ENCODE measurements around the gene TLE3.

The TLE3 gene

DNA sequence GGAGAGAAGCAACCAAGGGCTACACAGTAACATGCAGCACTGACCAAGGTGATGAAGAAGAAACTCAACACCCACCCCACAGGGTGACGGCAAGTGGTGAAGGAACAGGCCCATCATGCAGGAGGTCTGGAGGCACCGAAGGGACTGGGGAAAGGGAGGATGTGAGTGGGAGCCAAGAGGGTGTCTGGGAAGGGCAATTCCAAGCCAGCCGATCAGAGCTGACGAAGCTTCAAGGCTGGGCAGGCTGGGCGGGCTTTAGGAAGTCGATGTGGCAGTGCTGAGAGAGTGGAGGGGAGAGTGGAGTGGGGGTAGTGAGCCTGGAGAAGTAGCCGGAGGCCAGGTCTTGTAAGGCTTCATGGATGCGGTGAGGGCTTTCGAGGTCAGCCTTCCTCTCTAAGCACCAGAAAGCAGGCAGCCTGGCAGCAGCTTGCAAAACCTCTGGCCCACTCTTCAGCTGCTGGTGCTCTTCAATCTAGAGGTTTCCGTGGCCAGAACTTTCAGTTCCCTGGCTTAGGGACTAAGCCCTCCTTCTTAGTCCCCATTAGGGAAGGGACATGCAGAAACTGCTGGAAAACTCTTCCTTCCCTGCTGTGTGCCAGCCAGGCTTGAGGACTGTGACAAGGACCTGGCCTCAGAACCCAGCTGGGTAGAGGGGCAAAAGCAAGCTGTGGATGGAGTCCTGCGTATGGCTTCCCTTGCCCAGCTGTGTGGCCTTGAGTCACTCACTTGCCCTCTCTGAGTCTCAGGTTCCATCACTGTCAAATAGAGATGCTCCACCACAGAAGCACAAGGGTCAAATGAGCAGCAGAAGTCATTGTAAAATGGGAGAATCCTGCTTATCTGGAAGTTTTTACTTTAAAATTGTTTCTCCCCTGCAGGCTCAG lies 72.1 kb downstream of the TLE3 start:
- no peak overlapping the region for H3K4me3 ChIP-seq (ENCODE audit: low read depth in 1 of 2, low read length in 2 of 2)
- H3K27ac ChIP-seq (ENCODE audit: low read length): no peak overlapping the region
- TF ChIP-seq EZH2 (IDR thresholded peaks at IDR 0.05; ENCODE audit: borderline replicate concordance, low read depth, low read length, severe bottlenecking): no peak
- TF ChIP-seq CTCF (IDR thresholded peaks at IDR 0.05; ENCODE audit: borderline replicate concordance, extremely low read depth, low read length, poor library complexity, severe bottlenecking): no peak
- no peaks in the 10 kb centered on the region; the same call in 1 of the 2 replicates for H4K20me1 ChIP-seq (ENCODE audit: insufficient read depth, low read length)
- no peak for ATAC-seq (ENCODE audit: insufficient read depth, low read depth)
- H3K4me1 ChIP-seq (ENCODE audit: insufficient read depth, low read length): no peaks in the 10 kb centered on the region
- no peaks in the 10 kb centered on the region for H3K36me3 ChIP-seq (ENCODE audit: insufficient read depth, low read length)
- no peaks in the 10 kb centered on the region for H3K27me3 ChIP-seq (ENCODE audit: insufficient read depth, low read length, poor library complexity)
- DNase-seq: no peak
- H3K79me2 ChIP-seq (ENCODE audit: insufficient read depth, low read length): no peaks in the 10 kb centered on the region
- peaks cover 4% of the 10 kb centered on the region for H3K9me3 ChIP-seq (ENCODE audit: insufficient read depth, low read length, severe bottlenecking)
- H3K4me2 ChIP-seq (ENCODE audit: insufficient read depth, low read length): no peak overlapping the region
- H2AFZ ChIP-seq (ENCODE audit: low read depth, low read length): no peak overlapping the region
- H3K9ac ChIP-seq (ENCODE audit: low read depth, low read length): no peak overlapping the region

- no peak overlapping the region for H3K9ac ChIP-seq (ENCODE audit: low read depth, low read length)
Observed at GRCh38 chr15:70024521-70024920, 73.2 kb downstream of the TLE3 start.

DNA sequence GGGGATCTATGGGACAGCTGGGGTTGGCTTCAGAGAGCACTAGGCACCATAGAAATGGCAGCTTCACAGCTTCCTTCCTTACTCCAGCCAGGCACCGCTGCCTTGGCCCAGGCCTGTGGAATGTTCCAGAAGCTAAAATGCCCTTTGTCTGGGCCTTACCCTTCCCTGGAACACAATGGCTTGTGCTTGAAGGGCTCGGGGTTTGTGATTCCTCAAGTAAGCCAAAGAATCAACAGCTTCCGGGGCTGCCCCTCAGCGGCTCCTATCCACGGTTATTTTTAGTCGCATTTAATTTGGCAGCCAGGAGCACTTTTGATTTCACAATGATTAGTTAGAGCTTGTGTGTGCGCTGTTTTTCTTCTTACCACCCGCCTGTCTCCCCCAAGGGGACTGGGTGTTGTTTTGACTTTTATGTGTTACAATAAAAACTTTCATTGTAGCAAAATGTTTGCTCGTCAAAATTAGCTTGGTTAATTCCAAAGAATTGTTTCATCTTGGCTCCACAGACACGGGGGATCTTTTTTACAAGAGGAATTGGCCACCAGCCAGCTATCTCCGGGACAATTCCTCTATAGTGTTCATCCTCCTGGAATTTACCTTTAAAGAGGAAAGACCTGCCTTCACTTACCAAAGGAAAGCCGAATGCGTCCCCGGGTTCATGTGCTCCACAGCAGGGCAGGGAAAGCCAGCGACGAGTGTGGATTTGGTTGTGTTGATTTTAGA lies 73.8 kb downstream of the TLE3 start:
- H4K20me1 ChIP-seq (ENCODE audit: insufficient read depth, low read length): no peaks in the 10 kb centered on the region; the same call in none of the 2 replicates
- H3K27me3 ChIP-seq (ENCODE audit: insufficient read depth, low read length, poor library complexity): no peaks in the 10 kb centered on the region
- no peak overlapping the region for H3K9ac ChIP-seq (ENCODE audit: low read depth, low read length)
- no peaks in the 10 kb centered on the region for H3K36me3 ChIP-seq (ENCODE audit: insufficient read depth, low read length)
- H3K9me3 ChIP-seq (ENCODE audit: insufficient read depth, low read length, severe bottlenecking): peaks cover 4% of the 10 kb centered on the region
- H2AFZ ChIP-seq (ENCODE audit: low read depth, low read length): no peak overlapping the region
- H3K4me2 ChIP-seq (ENCODE audit: insufficient read depth, low read length): no peak overlapping the region
- no peaks in the 10 kb centered on the region for H3K79me2 ChIP-seq (ENCODE audit: insufficient read depth, low read length)
- no peaks in the 10 kb centered on the region for H3K4me1 ChIP-seq (ENCODE audit: insufficient read depth, low read length)
- H3K27ac ChIP-seq (ENCODE audit: low read length): no peak overlapping the region
- TF ChIP-seq CTCF (IDR thresholded peaks at IDR 0.05; ENCODE audit: borderline replicate concordance, extremely low read depth, low read length, poor library complexity, severe bottlenecking): no peak
- TF ChIP-seq EZH2 (IDR thresholded peaks at IDR 0.05; ENCODE audit: borderline replicate concordance, low read depth, low read length, severe bottlenecking): no peak
- ATAC-seq (ENCODE audit: insufficient read depth, low read depth) (no peak), DNase-seq (no peak)
- H3K4me3 ChIP-seq (ENCODE audit: low read depth in 1 of 2, low read length in 2 of 2): no peak overlapping the region

More at GRCh38 chr15:70024521-70024920, 73.2 kb downstream of the TLE3 start:
- Histone ChIP-seq H3K4me3 (ENCODE audit: low read depth in 1 of 2, low read length in 2 of 2) (no peak overlapping the region), H2AFZ (ENCODE audit: low read depth, low read length) (no peak overlapping the region), H3K79me2 (ENCODE audit: insufficient read depth, low read length) (no peaks in the 10 kb centered on the region), H3K36me3 (ENCODE audit: insufficient read depth, low read length) (no peaks in the 10 kb centered on the region), H3K9me3 (ENCODE audit: insufficient read depth, low read length, severe bottlenecking) (peaks cover 4% of the 10 kb centered on the region), H3K27ac (ENCODE audit: low read length) (no peak overlapping the region), H3K4me2 (ENCODE audit: insufficient read depth, low read length) (no peak overlapping the region), H3K27me3 (ENCODE audit: insufficient read depth, low read length, poor library complexity) (no peaks in the 10 kb centered on the region), H4K20me1 (ENCODE audit: insufficient read depth, low read length) (no peaks in the 10 kb centered on the region; the same call in 1 of the 2 replicates), H3K4me1 (ENCODE audit: insufficient read depth, low read length) (no peaks in the 10 kb centered on the region)
- DNase-seq (no peak), ATAC-seq (ENCODE audit: insufficient read depth, low read depth) (no peak)
- TF ChIP-seq EZH2 (IDR thresholded peaks at IDR 0.05; ENCODE audit: borderline replicate concordance, low read depth, low read length, severe bottlenecking) (no peak), CTCF (IDR thresholded peaks at IDR 0.05; ENCODE audit: borderline replicate concordance, extremely low read depth, low read length, poor library complexity, severe bottlenecking) (no peak)

Data from DND-41 (cell line).